Measurements from ENCODE around the gene TBC1D2B.
"Not testable (repeated sequence)": the region's sequence is repeated elsewhere in the genome, so short reads cannot be mapped to it uniquely, and the experiment has no call there.

The TBC1D2B gene

GRCh38 chr15:77978759-77979145 lies 98.8 kb downstream of the TBC1D2B start:
- H3K23ac ChIP-seq (ENCODE audit: low read depth, low read length, poor library complexity); H3K4ac ChIP-seq (ENCODE audit: low read length); H2BK12ac ChIP-seq (ENCODE audit: low read length); H2AFZ ChIP-seq (ENCODE audit: low read length); H3K9ac ChIP-seq (ENCODE audit: low read depth, low read length, poor library complexity); H3K27ac ChIP-seq (replicated peaks; ENCODE audit: low read length); H3K36me3 ChIP-seq (replicated peaks in 1 of 2; ENCODE audit: control insufficient read depth in 2 of 2, insufficient read depth in 2 of 2, low read length in 2 of 2); H3K27me3 ChIP-seq (ENCODE audit: control insufficient read depth in 3 of 3, insufficient read depth in 3 of 3, low read depth in 1 of 3, low read length in 3 of 3); H3K4me3 ChIP-seq (ENCODE audit: low read length in 2 of 2); H3K18ac ChIP-seq (ENCODE audit: low read length); DNase-seq (ENCODE audit: low spot score); H3K79me1 ChIP-seq (ENCODE audit: low read depth, low read length); H4K91ac ChIP-seq (ENCODE audit: low read depth, low read length, poor library complexity); H2AK5ac ChIP-seq (ENCODE audit: low read depth, low read length); H2BK120ac ChIP-seq (ENCODE audit: low read depth, low read length); H2BK15ac ChIP-seq (ENCODE audit: low read length); H3K9me3 ChIP-seq (replicated peaks in 1 of 2; ENCODE audit: control insufficient read depth in 2 of 2, insufficient read depth in 1 of 2, low read depth in 1 of 2, low read length in 2 of 2); H3K14ac ChIP-seq (ENCODE audit: low read length); H3K4me1 ChIP-seq (ENCODE audit: control insufficient read depth in 2 of 2, insufficient read depth in 1 of 2, low read depth in 1 of 2, low read length in 2 of 2); H2BK5ac ChIP-seq (ENCODE audit: low read length); H4K8ac ChIP-seq (ENCODE audit: low read depth, low read length); H3K4me2 ChIP-seq (ENCODE audit: insufficient read depth, low read length, poor library complexity, severe bottlenecking): not testable (repeated sequence)
- WGBS, 2 donors (ENCODE audit: extremely low coverage in 2 of 2, insufficient read length in 2 of 2, insufficient replicate concordance in 1 of 2): no CpG with 5 or more reads among the region's 13 CpGs

- H2BK12ac ChIP-seq (ENCODE audit: low read length); H3K27ac ChIP-seq (replicated peaks; ENCODE audit: low read length); H3K27me3 ChIP-seq (ENCODE audit: control insufficient read depth in 3 of 3, insufficient read depth in 3 of 3, low read depth in 1 of 3, low read length in 3 of 3); H2BK120ac ChIP-seq (ENCODE audit: low read depth, low read length); H3K9me3 ChIP-seq (replicated peaks in 1 of 2; ENCODE audit: control insufficient read depth in 2 of 2, insufficient read depth in 1 of 2, low read depth in 1 of 2, low read length in 2 of 2); H4K8ac ChIP-seq (ENCODE audit: low read depth, low read length); H3K4me3 ChIP-seq (ENCODE audit: low read length in 2 of 2); H3K79me1 ChIP-seq (ENCODE audit: low read depth, low read length); H2BK5ac ChIP-seq (ENCODE audit: low read length); H3K4me2 ChIP-seq (ENCODE audit: insufficient read depth, low read length, poor library complexity, severe bottlenecking); H2AFZ ChIP-seq (ENCODE audit: low read length); H2BK15ac ChIP-seq (ENCODE audit: low read length); H3K23ac ChIP-seq (ENCODE audit: low read depth, low read length, poor library complexity); H3K4me1 ChIP-seq (ENCODE audit: control insufficient read depth in 2 of 2, insufficient read depth in 1 of 2, low read depth in 1 of 2, low read length in 2 of 2); H4K91ac ChIP-seq (ENCODE audit: low read depth, low read length, poor library complexity); H3K36me3 ChIP-seq (replicated peaks in 1 of 2; ENCODE audit: control insufficient read depth in 2 of 2, insufficient read depth in 2 of 2, low read length in 2 of 2); DNase-seq (ENCODE audit: low spot score); H3K9ac ChIP-seq (ENCODE audit: low read depth, low read length, poor library complexity); H3K14ac ChIP-seq (ENCODE audit: low read length); H3K4ac ChIP-seq (ENCODE audit: low read length): not testable (repeated sequence)
- peak overlapping the region; percentile 56 for H2AK5ac ChIP-seq (ENCODE audit: low read depth, low read length)
- peak overlapping the region; percentile 57 for H3K18ac ChIP-seq (ENCODE audit: low read length)
- no CpG with 5 or more reads among the region's 19 CpGs for WGBS, 2 donors (ENCODE audit: extremely low coverage in 2 of 2, insufficient read length in 2 of 2, insufficient replicate concordance in 1 of 2)
These were observed 99.4 kb downstream of the TBC1D2B start for GRCh38 chr15:77977903-77978758.

GRCh38 chr15:77976760-77977525 lies 100.6 kb downstream of the TBC1D2B start:
- not testable (repeated sequence) for H4K91ac ChIP-seq (ENCODE audit: low read depth, low read length, poor library complexity); H3K36me3 ChIP-seq (replicated peaks in 1 of 2; ENCODE audit: control insufficient read depth in 2 of 2, insufficient read depth in 2 of 2, low read length in 2 of 2); H3K9ac ChIP-seq (ENCODE audit: low read depth, low read length, poor library complexity); DNase-seq (ENCODE audit: low spot score); H3K23ac ChIP-seq (ENCODE audit: low read depth, low read length, poor library complexity); H2BK15ac ChIP-seq (ENCODE audit: low read length); H3K4ac ChIP-seq (ENCODE audit: low read length); H3K27me3 ChIP-seq (ENCODE audit: control insufficient read depth in 3 of 3, insufficient read depth in 3 of 3, low read depth in 1 of 3, low read length in 3 of 3); H2BK12ac ChIP-seq (ENCODE audit: low read length); H3K4me2 ChIP-seq (ENCODE audit: insufficient read depth, low read length, poor library complexity, severe bottlenecking); H3K9me3 ChIP-seq (replicated peaks in 1 of 2; ENCODE audit: control insufficient read depth in 2 of 2, insufficient read depth in 1 of 2, low read depth in 1 of 2, low read length in 2 of 2); H2AK5ac ChIP-seq (ENCODE audit: low read depth, low read length); H4K8ac ChIP-seq (ENCODE audit: low read depth, low read length); H3K27ac ChIP-seq (replicated peaks; ENCODE audit: low read length); H3K14ac ChIP-seq (ENCODE audit: low read length); H3K4me3 ChIP-seq (ENCODE audit: low read length in 2 of 2); H2AFZ ChIP-seq (ENCODE audit: low read length); H3K79me1 ChIP-seq (ENCODE audit: low read depth, low read length); H2BK120ac ChIP-seq (ENCODE audit: low read depth, low read length); H3K18ac ChIP-seq (ENCODE audit: low read length); H3K4me1 ChIP-seq (ENCODE audit: control insufficient read depth in 2 of 2, insufficient read depth in 1 of 2, low read depth in 1 of 2, low read length in 2 of 2); H2BK5ac ChIP-seq (ENCODE audit: low read length)
- no CpG with 5 or more reads among the region's 26 CpGs for WGBS, 2 donors (ENCODE audit: extremely low coverage in 2 of 2, insufficient read length in 2 of 2, insufficient replicate concordance in 1 of 2)

GRCh38 chr15:77976095-77976450 lies 101.4 kb downstream of the TBC1D2B start:
- not testable (repeated sequence) for H4K8ac ChIP-seq (ENCODE audit: low read depth, low read length); H3K36me3 ChIP-seq (replicated peaks in 1 of 2; ENCODE audit: control insufficient read depth in 2 of 2, insufficient read depth in 2 of 2, low read length in 2 of 2); H2BK15ac ChIP-seq (ENCODE audit: low read length); H3K4me1 ChIP-seq (ENCODE audit: control insufficient read depth in 2 of 2, insufficient read depth in 1 of 2, low read depth in 1 of 2, low read length in 2 of 2); H2AK5ac ChIP-seq (ENCODE audit: low read depth, low read length); H3K4me3 ChIP-seq (ENCODE audit: low read length in 2 of 2); H3K27me3 ChIP-seq (ENCODE audit: control insufficient read depth in 3 of 3, insufficient read depth in 3 of 3, low read depth in 1 of 3, low read length in 3 of 3); H2BK12ac ChIP-seq (ENCODE audit: low read length); H3K79me1 ChIP-seq (ENCODE audit: low read depth, low read length); H3K9ac ChIP-seq (ENCODE audit: low read depth, low read length, poor library complexity); H3K4me2 ChIP-seq (ENCODE audit: insufficient read depth, low read length, poor library complexity, severe bottlenecking); H3K14ac ChIP-seq (ENCODE audit: low read length); H3K27ac ChIP-seq (replicated peaks; ENCODE audit: low read length); H3K9me3 ChIP-seq (replicated peaks in 1 of 2; ENCODE audit: control insufficient read depth in 2 of 2, insufficient read depth in 1 of 2, low read depth in 1 of 2, low read length in 2 of 2); H2BK120ac ChIP-seq (ENCODE audit: low read depth, low read length); DNase-seq (ENCODE audit: low spot score); H2BK5ac ChIP-seq (ENCODE audit: low read length); H3K4ac ChIP-seq (ENCODE audit: low read length); H4K91ac ChIP-seq (ENCODE audit: low read depth, low read length, poor library complexity); H3K18ac ChIP-seq (ENCODE audit: low read length); H2AFZ ChIP-seq (ENCODE audit: low read length)
- WGBS, 2 donors (ENCODE audit: extremely low coverage in 2 of 2, insufficient read length in 2 of 2, insufficient replicate concordance in 1 of 2): no CpG with 5 or more reads among the region's 11 CpGs
- H3K23ac ChIP-seq (ENCODE audit: low read depth, low read length, poor library complexity): peak overlapping the region; percentile 91
